ENCODE data around the gene DIP2B.
A peak's percentile ranks its signal among the peaks of the same experiment; 100 is the strongest.

Gene DIP2B

DNA sequence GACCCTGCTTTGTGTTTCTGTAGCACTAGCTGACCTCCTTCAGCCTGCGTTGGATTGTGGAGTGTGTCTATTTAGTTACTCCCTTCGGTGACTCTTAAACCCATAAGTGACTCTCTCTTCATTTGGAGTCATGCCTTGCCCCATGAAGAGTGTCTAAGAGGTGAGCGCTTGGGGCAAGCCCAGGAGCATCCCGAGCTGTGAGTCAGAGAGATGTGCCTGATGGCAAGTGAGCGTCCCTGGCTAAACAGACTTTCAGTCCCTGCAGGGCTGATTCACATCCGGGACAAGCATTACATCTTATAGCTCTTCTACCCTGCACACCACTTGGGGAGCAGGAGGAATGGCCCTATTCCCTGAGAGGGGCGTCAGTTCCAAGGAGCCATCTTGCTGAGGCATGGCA lies 234.8 kb downstream of the DIP2B start:
- H3K4me1 Mint-ChIP-seq (ENCODE audit: low read depth): no peaks in the 10 kb centered on the region
- H3K27ac Mint-ChIP-seq: no peak overlapping the region
- H3K9me3 Mint-ChIP-seq: no peaks in the 10 kb centered on the region
- no peak for DNase-seq (ENCODE audit: low spot score)
- peaks cover 45% of the 10 kb centered on the region for H3K36me3 Mint-ChIP-seq (ENCODE audit: low read depth)
- H3K27me3 Mint-ChIP-seq (ENCODE audit: low read depth): no peaks in the 10 kb centered on the region
- H3K4me3 Mint-ChIP-seq: no peak overlapping the region

DNA sequence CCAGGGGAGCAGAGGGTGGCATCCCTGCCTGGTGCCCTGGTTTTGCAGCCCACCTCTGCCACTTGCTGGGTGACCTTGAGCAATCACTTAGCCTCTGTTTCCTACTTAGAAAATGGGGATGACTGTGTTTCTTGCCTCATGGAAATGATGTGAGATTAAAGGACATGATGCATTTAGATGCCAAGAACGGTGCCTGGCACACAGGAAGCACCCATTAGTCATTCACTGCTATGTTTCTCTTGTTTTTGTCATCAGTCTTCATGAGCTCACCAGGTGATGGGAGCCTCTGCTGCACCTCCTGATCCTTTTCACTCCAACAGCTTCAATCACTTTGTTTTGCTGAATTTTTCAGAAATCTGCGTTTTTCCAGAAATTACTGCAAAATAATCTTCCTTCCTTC lies 235.5 kb downstream of the DIP2B start:
- H3K4me1 Mint-ChIP-seq (ENCODE audit: low read depth): no peaks in the 10 kb centered on the region
- H3K4me3 Mint-ChIP-seq: no peak overlapping the region
- H3K9me3 Mint-ChIP-seq: no peaks in the 10 kb centered on the region
- H3K27ac Mint-ChIP-seq: peak overlapping the region; percentile 39
- peaks cover 45% of the 10 kb centered on the region for H3K36me3 Mint-ChIP-seq (ENCODE audit: low read depth)
- no peaks in the 10 kb centered on the region for H3K27me3 Mint-ChIP-seq (ENCODE audit: low read depth)
- DNase-seq (ENCODE audit: low spot score): no peak

DNA sequence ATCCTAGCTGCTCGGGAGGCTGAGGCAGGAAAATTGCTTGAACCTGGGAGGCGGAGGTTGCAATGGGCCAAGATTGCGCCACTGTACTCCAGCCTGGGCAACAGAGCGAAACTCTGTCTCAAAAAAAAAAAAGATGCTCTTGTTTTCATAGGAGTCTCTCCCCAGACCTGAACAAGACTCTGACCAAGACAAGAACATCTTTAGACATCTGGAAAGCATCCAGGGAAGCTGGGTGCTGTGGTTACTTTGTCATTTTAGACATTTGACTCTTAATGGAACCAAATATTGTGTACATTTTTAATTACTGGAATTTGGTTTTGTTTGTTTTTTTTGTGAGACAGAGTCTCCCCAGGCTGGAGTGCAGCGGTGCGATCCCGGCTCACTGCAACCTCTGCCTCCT lies 238.0 kb downstream of the DIP2B start:
- no peaks in the 10 kb centered on the region for H3K27me3 Mint-ChIP-seq (ENCODE audit: low read depth)
- no peak overlapping the region for H3K4me3 Mint-ChIP-seq
- peaks cover 44% of the 10 kb centered on the region for H3K36me3 Mint-ChIP-seq (ENCODE audit: low read depth)
- no peaks in the 10 kb centered on the region for H3K4me1 Mint-ChIP-seq (ENCODE audit: low read depth)
- H3K9me3 Mint-ChIP-seq: no peaks in the 10 kb centered on the region
- DNase-seq (ENCODE audit: low spot score): no peak
- H3K27ac Mint-ChIP-seq: no peak overlapping the region

DNA sequence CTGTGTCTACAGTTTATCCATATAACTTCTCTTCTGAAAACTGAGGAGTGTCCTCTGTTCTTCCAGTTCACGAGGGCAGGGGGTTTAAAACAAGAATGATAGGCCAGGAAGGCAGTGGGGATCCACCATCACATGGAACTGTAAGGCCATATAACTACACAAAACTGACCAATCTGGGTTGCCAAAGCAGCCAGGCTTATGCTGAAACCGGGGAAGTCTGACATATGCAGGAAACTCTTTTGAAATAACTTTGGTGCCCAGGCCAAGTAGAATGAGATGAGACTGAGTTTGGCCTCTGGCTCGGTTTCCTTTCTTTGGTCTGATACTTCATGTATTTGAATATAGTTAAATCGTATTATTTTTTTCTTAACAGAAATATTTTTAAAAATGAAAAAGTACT lies 241.1 kb downstream of the DIP2B start:
- Mint-ChIP-seq H3K9me3 (no peaks in the 10 kb centered on the region), H3K4me1 (ENCODE audit: low read depth) (no peaks in the 10 kb centered on the region), H3K4me3 (no peak overlapping the region), H3K27me3 (ENCODE audit: low read depth) (no peaks in the 10 kb centered on the region), H3K27ac (no peak overlapping the region), H3K36me3 (ENCODE audit: low read depth) (peaks cover 32% of the 10 kb centered on the region)
- DNase-seq (ENCODE audit: low spot score): no peak

DNA sequence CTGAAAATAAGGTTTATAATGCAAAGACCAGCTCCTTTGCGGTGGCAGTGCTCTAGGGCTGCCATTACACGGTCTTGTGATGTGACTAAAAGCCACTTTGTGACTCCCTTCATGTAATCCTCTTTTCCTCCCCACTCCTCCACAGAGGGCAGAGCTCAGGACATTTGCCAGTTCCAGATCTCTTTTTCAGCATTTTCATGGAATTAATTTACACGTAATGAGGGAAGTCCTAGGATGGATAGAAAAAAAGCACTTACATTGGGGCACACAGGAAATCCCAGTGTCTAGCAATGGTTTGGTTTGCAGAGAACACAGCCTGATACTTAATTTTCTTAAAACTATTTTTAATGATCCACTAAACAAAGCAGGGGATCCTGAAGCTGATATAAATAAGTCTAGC lies 241.6 kb downstream of the DIP2B start:
- Mint-ChIP-seq H3K4me1 (ENCODE audit: low read depth) (no peaks in the 10 kb centered on the region), H3K4me3 (no peak overlapping the region), H3K27me3 (ENCODE audit: low read depth) (no peaks in the 10 kb centered on the region), H3K27ac (no peak overlapping the region), H3K9me3 (no peaks in the 10 kb centered on the region), H3K36me3 (ENCODE audit: low read depth) (peaks cover 27% of the 10 kb centered on the region)
- DNase-seq (ENCODE audit: low spot score): no peak

DNA sequence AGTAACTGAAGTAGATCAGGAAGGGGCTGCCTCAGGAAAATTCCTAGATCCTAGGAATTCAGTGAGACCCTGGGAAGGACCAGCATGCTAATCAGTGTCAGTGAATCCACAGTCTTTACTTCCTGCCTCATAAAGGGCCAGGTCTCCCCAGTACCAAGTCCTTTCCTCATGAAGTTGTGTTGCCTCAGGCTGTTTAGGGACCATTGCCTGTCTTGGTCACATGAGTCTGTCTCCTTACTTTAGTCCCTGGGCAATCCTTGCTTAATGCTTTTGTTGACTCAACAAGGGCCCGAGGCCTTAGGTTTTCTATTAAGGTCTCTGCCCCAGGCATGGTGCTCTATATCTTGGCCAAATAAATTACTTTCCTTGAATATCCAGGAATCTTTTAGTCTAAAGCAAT lies 243.0 kb downstream of the DIP2B start:
- H3K27ac Mint-ChIP-seq: no peak overlapping the region
- H3K4me3 Mint-ChIP-seq: no peak overlapping the region
- DNase-seq (ENCODE audit: low spot score): no peak
- no peaks in the 10 kb centered on the region for H3K27me3 Mint-ChIP-seq (ENCODE audit: low read depth)
- H3K36me3 Mint-ChIP-seq (ENCODE audit: low read depth): peaks cover 22% of the 10 kb centered on the region
- no peaks in the 10 kb centered on the region for H3K9me3 Mint-ChIP-seq
- no peaks in the 10 kb centered on the region for H3K4me1 Mint-ChIP-seq (ENCODE audit: low read depth)

DNA sequence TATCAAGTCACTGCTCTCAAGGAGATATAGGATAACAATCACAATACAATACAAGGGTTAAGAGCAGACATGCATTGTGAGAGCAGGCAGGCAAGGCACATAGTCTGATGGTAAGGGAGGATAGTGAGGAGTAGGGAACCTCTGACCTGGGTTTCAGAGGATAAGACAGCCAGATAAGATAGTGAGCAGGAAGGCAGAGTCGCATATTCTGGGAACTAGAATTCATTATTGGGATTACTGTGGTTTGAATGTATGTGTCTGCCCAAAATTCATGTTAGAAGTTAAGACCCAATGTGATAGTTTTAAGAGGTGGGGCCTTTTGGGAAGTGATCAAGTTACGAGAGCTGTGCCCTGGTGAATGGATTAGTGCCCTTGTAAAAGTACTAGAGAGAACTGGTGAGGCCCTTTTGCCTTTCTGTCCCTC lies 244.7 kb downstream of the DIP2B start:
- Mint-ChIP-seq H3K27ac (no peak overlapping the region), H3K4me1 (ENCODE audit: low read depth) (no peaks in the 10 kb centered on the region), H3K4me3 (no peak overlapping the region), H3K27me3 (ENCODE audit: low read depth) (no peaks in the 10 kb centered on the region), H3K9me3 (no peaks in the 10 kb centered on the region), H3K36me3 (ENCODE audit: low read depth) (peaks cover 14% of the 10 kb centered on the region)
- no peak for DNase-seq (ENCODE audit: low spot score)

DNA sequence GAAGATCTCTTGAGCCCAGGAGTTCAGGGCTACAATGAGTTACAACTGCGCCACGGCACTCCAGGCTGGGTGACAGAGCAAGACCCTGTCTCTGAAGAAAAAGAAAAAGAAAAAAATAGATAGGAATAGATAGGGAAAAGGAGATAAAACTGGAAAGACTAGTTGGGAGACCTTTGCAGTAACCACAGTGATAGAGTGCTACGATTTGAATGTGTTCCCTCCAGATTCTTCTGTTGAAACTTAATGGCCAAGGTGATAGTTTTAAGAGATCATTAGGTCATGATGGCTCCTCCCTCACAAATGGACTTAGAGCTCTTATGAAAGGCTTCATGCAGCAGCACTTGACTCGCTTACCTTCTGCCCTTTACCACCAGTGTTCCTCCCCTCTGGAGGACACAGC lies 245.6 kb downstream of the DIP2B start:
- H3K36me3 Mint-ChIP-seq (ENCODE audit: low read depth): peaks cover 14% of the 10 kb centered on the region
- no peak overlapping the region for H3K27ac Mint-ChIP-seq

DNA sequence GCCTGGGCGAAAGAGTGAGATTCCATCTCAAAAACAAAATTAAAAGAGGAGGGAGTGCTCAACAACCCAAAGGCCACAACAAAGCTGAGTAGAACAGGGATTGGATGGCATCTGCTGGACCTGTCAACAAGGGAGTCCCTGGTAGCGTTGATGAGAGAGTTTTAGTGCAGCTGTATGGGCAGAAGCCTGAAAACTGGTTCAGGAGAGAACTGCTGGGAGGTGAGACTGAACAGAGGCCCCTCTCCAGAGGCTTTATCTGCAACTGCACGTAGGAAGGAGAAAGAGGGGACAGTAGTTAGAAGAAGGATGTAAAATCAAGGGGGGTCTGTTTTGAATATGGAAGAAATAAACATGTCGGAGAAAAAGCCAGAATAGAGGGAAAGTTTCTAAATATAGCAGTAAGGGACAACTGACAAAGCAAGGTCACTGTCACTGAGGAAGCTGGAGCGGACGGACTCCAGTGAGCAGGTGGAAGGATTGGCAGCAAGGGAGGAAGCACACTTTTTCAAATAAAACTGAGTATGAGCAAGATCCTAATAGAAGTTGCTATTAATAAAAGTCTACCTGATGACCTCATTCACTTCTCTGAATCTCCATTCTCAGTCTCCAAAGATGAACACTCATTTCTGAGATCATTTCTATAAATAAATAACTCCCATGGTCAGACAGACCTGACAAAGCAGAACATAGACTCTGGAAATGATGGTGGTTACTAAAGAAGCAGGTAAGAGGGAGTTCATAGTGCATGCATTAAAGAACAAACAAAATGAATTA lies 247.3 kb downstream of the DIP2B start:
- Mint-ChIP-seq H3K27ac (no peak overlapping the region), H3K27me3 (ENCODE audit: low read depth) (no peaks in the 10 kb centered on the region), H3K36me3 (ENCODE audit: low read depth) (peaks cover 11% of the 10 kb centered on the region), H3K9me3 (no peaks in the 10 kb centered on the region), H3K4me3 (no peak overlapping the region), H3K4me1 (ENCODE audit: low read depth) (peaks cover 2% of the 10 kb centered on the region)
- no peak for DNase-seq (ENCODE audit: low spot score)

More for the DNA sequence above, 245.6 kb downstream of the DIP2B start:
- Mint-ChIP-seq H3K9me3 (no peaks in the 10 kb centered on the region), H3K4me1 (ENCODE audit: low read depth) (no peaks in the 10 kb centered on the region), H3K4me3 (no peak overlapping the region), H3K27me3 (ENCODE audit: low read depth) (no peaks in the 10 kb centered on the region)
- no peak for DNase-seq (ENCODE audit: low spot score)

DNA sequence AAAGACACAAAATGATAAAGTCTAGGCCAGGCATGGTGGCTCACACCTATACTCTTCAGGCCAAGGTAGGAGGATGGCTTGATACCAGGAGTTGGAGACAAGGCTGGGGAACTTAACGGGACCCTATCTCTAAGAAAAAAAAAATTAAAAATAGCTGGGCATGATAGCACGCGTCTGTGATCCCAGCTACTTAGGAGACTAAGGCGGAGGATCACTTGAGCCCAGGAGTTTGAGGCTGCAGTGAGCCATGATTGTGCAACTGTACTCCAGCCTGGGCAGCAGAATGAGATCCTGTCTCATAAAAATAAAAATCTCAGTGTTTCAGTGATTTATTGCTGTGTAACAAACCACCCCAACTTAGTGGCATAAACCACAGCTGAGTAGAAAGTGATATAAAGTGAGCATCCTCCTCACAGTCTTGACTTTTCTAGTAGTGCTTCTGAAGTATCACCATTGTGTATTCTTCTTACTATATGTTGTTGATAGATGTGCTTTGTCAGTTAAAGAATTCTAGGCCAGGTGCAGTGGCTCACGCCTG lies 248.5 kb downstream of the DIP2B start:
- no peak overlapping the region for H3K27ac Mint-ChIP-seq
- H3K27me3 Mint-ChIP-seq (ENCODE audit: low read depth): no peaks in the 10 kb centered on the region
- no peaks in the 10 kb centered on the region for H3K9me3 Mint-ChIP-seq
- H3K4me3 Mint-ChIP-seq: no peak overlapping the region
- peaks cover 2% of the 10 kb centered on the region for H3K4me1 Mint-ChIP-seq (ENCODE audit: low read depth)
- DNase-seq (ENCODE audit: low spot score): no peak
- peaks cover 5% of the 10 kb centered on the region for H3K36me3 Mint-ChIP-seq (ENCODE audit: low read depth)

DNA sequence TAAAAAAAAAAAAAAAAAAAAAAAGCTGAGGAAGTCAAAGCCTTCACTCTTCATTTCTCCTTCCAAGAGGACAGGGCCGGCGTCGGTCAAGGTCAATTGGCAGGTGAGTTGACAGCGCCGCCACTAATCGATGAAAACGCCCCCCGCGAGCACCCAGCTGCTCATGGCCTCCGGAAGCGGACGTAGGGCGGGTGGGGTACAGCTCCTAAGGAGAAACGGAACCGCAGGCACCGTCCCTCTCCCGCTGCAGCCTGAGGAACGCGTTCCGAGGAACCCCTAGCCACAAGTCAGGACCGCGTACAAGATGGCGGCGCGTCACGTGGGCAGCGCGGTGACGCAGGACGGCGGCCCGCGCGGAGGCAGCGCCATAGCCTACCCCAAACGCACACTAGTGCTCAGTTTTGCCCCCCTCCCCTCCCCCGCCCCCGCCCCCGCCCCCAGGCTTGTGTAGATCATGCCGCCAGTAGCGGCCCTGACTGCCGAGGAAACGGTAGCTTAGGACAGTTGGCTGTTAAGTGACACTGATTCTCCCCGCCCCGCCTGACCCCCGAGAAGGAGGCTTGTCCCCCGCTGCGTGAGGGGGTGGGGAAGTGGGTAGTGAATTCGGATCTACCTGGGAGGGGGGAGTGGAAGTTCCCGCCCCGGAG lies 259.0 kb downstream of the DIP2B start, which contains the start of gene ATF1:
ATF1 (plus strand) TSS at position 463 of the 647 bp plus-strand sequence. CDS start 16,045 bp downstream, outside the sequence.
- Mint-ChIP-seq H3K4me3 (peak within 1 kb of the TSS; percentile 98), H3K27ac (peak within 1 kb of the TSS; percentile 99), H3K27me3 (ENCODE audit: low read depth) (peaks cover 2% of the 10 kb centered on the region), H3K4me1 (ENCODE audit: low read depth) (peaks cover 32% of the 10 kb centered on the region), H3K9me3 (no peaks in the 10 kb centered on the region), H3K36me3 (ENCODE audit: low read depth) (peaks cover 13% of the 10 kb centered on the region)
- DNase-seq (ENCODE audit: low spot score): peak; percentile 92

DNA sequence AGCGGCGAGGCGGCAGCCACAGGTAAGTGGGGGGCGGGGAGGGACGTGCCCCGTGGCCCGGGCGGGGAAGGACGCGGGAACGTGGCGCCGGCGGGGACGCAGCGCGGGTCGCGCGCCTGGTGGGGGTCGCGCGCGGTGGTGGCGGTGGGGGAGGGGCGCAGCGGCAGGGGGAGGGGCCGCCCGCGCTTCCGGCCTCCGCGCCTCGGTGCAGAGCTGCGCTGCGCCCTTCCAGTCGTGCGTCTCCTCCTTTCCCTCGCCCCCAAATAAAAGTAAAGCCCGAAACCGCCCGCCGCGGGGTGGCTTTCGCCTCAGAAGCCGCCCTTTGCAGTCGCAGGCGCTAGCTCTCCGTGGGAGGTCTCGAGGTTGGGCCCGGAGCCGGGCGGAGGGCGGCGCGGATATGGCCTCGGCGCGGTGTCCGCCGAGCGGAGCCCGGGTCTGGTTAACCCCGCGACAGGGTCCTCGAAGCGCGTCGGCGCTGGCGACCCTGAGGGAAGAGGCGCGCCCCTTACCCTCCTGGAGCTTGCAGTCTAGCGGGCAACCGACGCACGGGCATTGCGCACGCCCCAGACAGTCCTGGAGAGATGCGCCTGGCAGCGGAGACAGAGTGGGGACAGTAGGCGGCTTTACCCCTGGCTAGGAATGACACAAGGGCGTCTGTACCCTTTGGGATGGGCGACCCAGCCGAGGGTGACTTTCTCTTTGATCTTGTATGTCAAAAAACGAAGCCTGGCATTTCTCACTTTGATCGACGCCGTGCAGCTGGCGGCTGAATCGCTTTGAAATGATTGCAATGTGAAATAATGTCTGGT lies 259.7 kb downstream of the DIP2B start:
- peaks cover 33% of the 10 kb centered on the region for H3K4me1 Mint-ChIP-seq (ENCODE audit: low read depth)
- peaks cover 2% of the 10 kb centered on the region for H3K27me3 Mint-ChIP-seq (ENCODE audit: low read depth)
- no peaks in the 10 kb centered on the region for H3K9me3 Mint-ChIP-seq
- DNase-seq (ENCODE audit: low spot score): peak; percentile 63
- H3K36me3 Mint-ChIP-seq (ENCODE audit: low read depth): peaks cover 16% of the 10 kb centered on the region
- H3K4me3 Mint-ChIP-seq: peak overlapping the region; percentile 98
- H3K27ac Mint-ChIP-seq: peak overlapping the region; percentile 99

DNA sequence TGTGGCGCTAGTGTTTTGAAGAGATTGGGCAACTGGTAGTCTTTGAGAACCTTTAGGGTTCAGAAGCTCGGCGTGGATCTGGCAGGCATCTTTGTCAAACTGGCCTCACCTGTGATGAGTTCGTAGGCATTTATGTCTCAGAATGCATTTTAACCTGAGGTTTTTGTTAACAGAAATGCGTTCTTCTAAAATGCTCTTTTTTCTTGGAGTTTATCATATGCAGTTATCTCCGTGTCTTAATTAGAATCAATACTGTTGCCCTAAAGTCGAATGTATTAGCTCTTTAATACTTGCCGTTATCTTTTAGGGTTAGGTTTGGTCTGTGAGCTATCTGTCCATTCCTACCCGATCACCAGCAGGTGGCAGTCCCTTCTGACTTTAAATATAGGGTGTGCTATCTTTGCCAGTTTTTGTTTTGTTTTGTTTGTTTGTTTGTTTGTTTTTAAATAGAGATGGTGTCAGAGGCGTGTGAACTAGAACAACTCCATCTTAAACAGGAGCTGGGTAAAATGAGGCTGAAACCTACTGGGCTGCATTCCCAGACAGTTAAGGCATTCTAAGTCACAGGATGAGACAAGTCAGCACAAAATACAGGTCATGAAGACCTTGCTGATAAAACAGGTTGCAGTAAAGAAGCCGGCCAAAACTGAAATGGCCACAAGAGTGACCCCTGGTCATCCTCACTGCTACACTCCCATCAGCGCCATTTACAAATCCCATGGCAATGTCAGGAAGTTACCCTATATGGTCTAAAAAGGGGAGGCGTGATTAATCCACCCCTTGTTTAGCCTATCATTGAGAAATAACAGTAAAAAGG lies 260.5 kb downstream of the DIP2B start:
- Mint-ChIP-seq H3K9me3 (no peaks in the 10 kb centered on the region), H3K4me3 (peak overlapping the region; percentile 93), H3K36me3 (ENCODE audit: low read depth) (peaks cover 22% of the 10 kb centered on the region), H3K27me3 (ENCODE audit: low read depth) (peaks cover 2% of the 10 kb centered on the region), H3K27ac (peak overlapping the region; percentile 95), H3K4me1 (ENCODE audit: low read depth) (peaks cover 33% of the 10 kb centered on the region)
- peak; percentile 18 for DNase-seq (ENCODE audit: low spot score)

Measured in T-helper 2 cell treated with Interferon-gamma antibody and Interleukin-4, amounts not matched to agents 5 μg/mL and 100 μg/mL, for 36 hours (primary cell).